MM.1S (cell line): ENCODE results near the gene HLA-C.

Experiments
- DNase-seq: peaks from one replicate; pipeline ENCODE4 v3.0.0-alpha.2; 2015
- H2AFZ ChIP-seq: fragments of 300-600 bp; sonication (generic); 2 replicates; pipeline ENCODE4 v1.6.0; 2016; ENCODE audit warnings: antibody characterized with exemption, low read length
- H3F3A ChIP-seq: fragments of 300-600 bp; sonication (generic); 2 replicates; pipeline ENCODE4 v1.6.1; 2016; ENCODE audit warnings: mild to moderate bottlenecking, antibody characterized with exemption, low read length, moderate library complexity, mixed read lengths; ENCODE audit not compliant: insufficient read depth
- H3K27ac ChIP-seq: fragments of 300-600 bp; sonication (generic); 2 replicates; pipeline ENCODE4 v1.5.1; 2016; ENCODE audit warnings: mild to moderate bottlenecking, low read length
- H3K27me3 ChIP-seq: fragments of 300-600 bp; sonication (generic); replicated peaks from 2 replicates; pipeline ENCODE4 v1.6.0; 2016; ENCODE audit warnings: low read length; ENCODE audit not compliant: insufficient read depth
- H3K36me3 ChIP-seq: fragments of 300-600 bp; sonication (generic); replicated peaks from 2 replicates; pipeline ENCODE4 v1.6.1; 2016; ENCODE audit warnings: mild to moderate bottlenecking, low read length, mixed read lengths; ENCODE audit not compliant: insufficient read depth
- H3K4me1 ChIP-seq: fragments of 300-600 bp; sonication (generic); 2 replicates; pipeline ENCODE4 v1.6.1; 2016; ENCODE audit warnings: low read length, mixed read lengths
- H3K4me2 ChIP-seq: fragments of 300-600 bp; sonication (generic); 2 replicates; pipeline ENCODE4 v1.6.0; 2016; ENCODE audit warnings: low read depth, low read length
- H3K4me3 ChIP-seq: fragments of 300-600 bp; sonication (generic); 2 replicates; pipeline ENCODE4 v1.5.1; 2016; ENCODE audit warnings: low read length, mixed read lengths
- H3K79me2 ChIP-seq: fragments of 300-600 bp; sonication (generic); 2 replicates; pipeline ENCODE4 v1.6.1; 2016; ENCODE audit warnings: mixed run types, low read length, mixed read lengths
- H3K9ac ChIP-seq: fragments of 300-600 bp; sonication (generic); 2 replicates; pipeline ENCODE4 v1.6.1; 2016; ENCODE audit warnings: low read length, mixed read lengths
- H3K9me2 ChIP-seq: fragments of 300-600 bp; sonication (generic); replicated peaks from 2 replicates; pipeline ENCODE4 v1.6.1; 2016; ENCODE audit warnings: mild to moderate bottlenecking, low read length, mixed read lengths; ENCODE audit not compliant: insufficient read depth
- H3K9me3 ChIP-seq: fragments of 300-600 bp; sonication (generic); replicated peaks from 2 replicates; pipeline ENCODE4 v1.6.1; 2016; ENCODE audit warnings: mild to moderate bottlenecking, low read length, mixed read lengths; ENCODE audit not compliant: insufficient read depth
- H4K20me1 ChIP-seq: fragments of 300-600 bp; sonication (generic); 2 replicates; pipeline ENCODE4 v1.6.1; 2016; ENCODE audit warnings: mild to moderate bottlenecking, low read length, moderate library complexity, mixed read lengths; ENCODE audit not compliant: insufficient read depth
- CTCF ChIP-seq: fragments of 300-600 bp; sonication (generic); IDR thresholded peaks from 2 replicates; pipeline ENCODE4 v1.5.1; 2016; ENCODE audit warnings: antibody characterized with exemption, low read length, mixed read lengths
- EZH2 ChIP-seq: fragments of 300-600 bp; sonication (generic); optimal IDR thresholded peaks from 2 replicates; pipeline ENCODE3; 2017; ENCODE audit warnings: low read depth, mild to moderate bottlenecking, antibody characterized with exemption, low read length, mixed read lengths
- EZH2phosphoT487 ChIP-seq: fragments of 300-600 bp; sonication (generic); IDR thresholded peaks from 2 replicates; pipeline ENCODE4 v1.6.1; 2018; ENCODE audit warnings: antibody characterized with exemption, low read length

HLA-C gene

DNA sequence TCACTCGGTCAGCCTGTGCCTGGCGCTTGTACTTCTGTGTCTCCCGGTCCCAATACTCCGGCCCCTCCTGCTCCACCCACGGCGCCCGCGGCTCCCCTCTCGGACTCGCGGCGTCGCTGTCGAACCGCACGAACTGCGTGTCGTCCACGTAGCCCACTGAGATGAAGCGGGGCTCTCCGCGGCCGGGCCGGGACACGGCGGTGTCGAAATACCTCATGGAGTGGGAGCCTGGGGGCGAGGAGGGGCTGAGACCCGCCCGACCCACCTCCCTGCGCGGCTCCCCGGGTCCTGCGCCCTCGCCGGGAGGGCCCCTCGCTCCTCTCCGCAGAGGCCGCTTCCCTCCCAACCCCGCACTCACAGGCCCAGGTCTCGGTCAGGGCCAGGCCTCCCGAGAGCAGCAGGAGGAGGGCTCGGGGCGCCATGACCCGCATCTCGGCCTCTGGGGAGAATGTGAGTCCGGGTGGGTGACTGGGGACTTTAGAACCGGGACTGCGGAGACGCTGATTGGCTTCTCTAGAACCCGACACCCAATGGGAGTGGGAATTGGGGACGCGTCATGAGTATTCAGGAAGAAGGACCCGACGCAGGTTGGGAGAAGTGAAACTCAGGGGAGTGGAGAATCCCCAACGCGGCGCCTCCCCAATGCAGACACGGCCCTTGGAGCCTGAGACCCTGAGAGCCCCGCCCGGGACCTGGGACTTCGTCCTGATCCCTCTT is at the start of gene HLA-C:
TSS of gene HLA-C (minus strand) at position 452 of the 717 bp plus-strand sequence. CDS start at position 431, 21 bp downstream.
- Histone ChIP-seq H3K36me3 (no peaks in the 10 kb centered on the region), H3K4me3 (peak within 1 kb of the TSS; percentile 69), H2AFZ (peak within 1 kb of the TSS; percentile 82), H3K4me1 (no peaks in the 10 kb centered on the region), H3K9me2 (no peaks in the 10 kb centered on the region), H3F3A (peaks cover 3% of the 10 kb centered on the region; the same call in 1 of the 2 replicates), H3K4me2 (peak within 1 kb of the TSS; percentile 48), H3K27me3 (no peaks in the 10 kb centered on the region), H3K9ac (peak within 1 kb of the TSS; percentile 83), H3K27ac (peak within 1 kb of the TSS; percentile 79), H4K20me1 (no peaks in the 10 kb centered on the region), H3K9me3 (no peaks in the 10 kb centered on the region), H3K79me2 (peaks cover 5% of the 10 kb centered on the region)
- DNase-seq = peak; percentile 95
- TF ChIP-seq EZH2 = no peak
- no peak; the same call in 1 of the 2 replicates for TF ChIP-seq CTCF
- no peak for TF ChIP-seq EZH2phosphoT487

GRCh38 chr6:31321005-31321707 is 49.3 kb upstream of the HLA-C start:
- no peak for DNase-seq
- H3K27ac ChIP-seq = no peak overlapping the region
- H3K36me3 ChIP-seq = no peaks in the 10 kb centered on the region
- no peaks in the 10 kb centered on the region for H3K9me3 ChIP-seq
- no peaks in the 10 kb centered on the region for H3K9me2 ChIP-seq
- no peak for TF ChIP-seq EZH2phosphoT487
- no peak for TF ChIP-seq EZH2
- no peak for TF ChIP-seq CTCF
- H3K9ac ChIP-seq = no peak overlapping the region
- H3K27me3 ChIP-seq = no peaks in the 10 kb centered on the region
- H2AFZ ChIP-seq = no peak overlapping the region
- no peak overlapping the region for H3K4me2 ChIP-seq
- no peaks in the 10 kb centered on the region for H3F3A ChIP-seq
- no peak overlapping the region for H3K4me3 ChIP-seq
- H4K20me1 ChIP-seq = no peaks in the 10 kb centered on the region
- H3K4me1 ChIP-seq = no peaks in the 10 kb centered on the region
- no peaks in the 10 kb centered on the region for H3K79me2 ChIP-seq

GRCh38 chr6:31317036-31317435 is 45.1 kb upstream of the HLA-C start:
- no peaks in the 10 kb centered on the region for H3K9me3 ChIP-seq
- H3K9me2 ChIP-seq = no peaks in the 10 kb centered on the region
- H2AFZ ChIP-seq = no peak overlapping the region
- no peaks in the 10 kb centered on the region for H3K36me3 ChIP-seq
- H3K27ac ChIP-seq = no peak overlapping the region
- no peak overlapping the region for H3K9ac ChIP-seq
- no peak for DNase-seq
- H3K27me3 ChIP-seq = no peaks in the 10 kb centered on the region
- no peaks in the 10 kb centered on the region for H3K4me1 ChIP-seq
- H4K20me1 ChIP-seq = no peaks in the 10 kb centered on the region
- no peaks in the 10 kb centered on the region for H3F3A ChIP-seq
- no peak for TF ChIP-seq EZH2phosphoT487
- TF ChIP-seq CTCF = no peak
- TF ChIP-seq EZH2 = no peak
- H3K79me2 ChIP-seq = no peaks in the 10 kb centered on the region
- H3K4me3 ChIP-seq = no peak overlapping the region
- no peak overlapping the region for H3K4me2 ChIP-seq
